ENCODE data around the gene ATAD3A. TPM values are rescaled to one million over a fixed set of nuclear protein-coding genes. Genes with fewer than 3 reads are reported as not detected.
A peak's percentile ranks its signal among the peaks of the same experiment; 100 is the strongest.

The ATAD3A gene
- total RNA-seq, 1 donor from 2014 or later, result 21.9 TPM

DNA sequence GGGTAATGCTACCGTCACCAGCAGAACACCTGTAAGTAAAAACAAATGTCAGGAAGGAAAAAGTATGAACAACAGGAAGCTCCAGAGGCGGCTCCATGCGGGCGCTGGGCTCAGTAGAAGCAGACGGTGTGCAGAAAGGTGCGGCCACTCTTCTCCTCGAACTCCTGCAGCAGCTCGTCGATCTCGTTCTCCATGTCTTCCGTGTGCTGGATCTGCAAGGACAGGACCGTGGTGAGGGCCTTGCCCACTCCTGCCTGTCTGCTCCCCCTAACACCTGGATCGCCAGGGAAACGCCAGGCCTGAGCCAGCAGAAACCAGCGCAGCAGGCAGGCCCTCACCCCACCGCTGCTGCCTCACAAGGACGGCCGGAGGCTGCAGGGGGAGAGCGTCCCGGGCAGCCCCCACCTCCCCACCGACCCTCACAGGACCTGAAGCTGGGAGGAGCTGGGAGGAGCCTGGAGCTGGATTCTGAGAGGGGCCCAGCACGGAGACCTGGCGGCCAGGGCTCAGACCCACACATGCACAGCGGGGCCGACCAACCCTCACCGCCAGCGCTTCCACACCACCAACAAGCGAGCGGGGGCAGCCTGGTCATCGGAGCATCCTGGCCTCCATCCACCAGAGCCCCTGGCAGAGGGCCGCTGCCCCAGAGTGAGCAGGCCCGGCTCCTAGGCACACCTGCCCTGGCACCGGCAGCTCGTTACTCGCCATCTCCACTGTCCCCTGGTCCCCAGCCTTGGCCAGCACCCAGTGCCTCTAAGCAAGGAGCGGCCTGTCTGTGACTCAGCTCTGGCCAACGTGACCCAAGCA lies 30.2 kb downstream of the ATAD3A start:
- Histone ChIP-seq H3K4me1 (peaks cover 22% of the 10 kb centered on the region), H3K27me3 (no peaks in the 10 kb centered on the region), H3K36me3 (no peaks in the 10 kb centered on the region), H3K4me3 (no peak overlapping the region), H3K9me3 (no peaks in the 10 kb centered on the region), H3K27ac (no peak overlapping the region)
- no peak for TF ChIP-seq POLR2AphosphoS5 (IDR thresholded peaks at IDR 0.05; ENCODE audit: insufficient read depth in 1 of 2, low read depth in 1 of 2)
- TF ChIP-seq, protein P1, sequence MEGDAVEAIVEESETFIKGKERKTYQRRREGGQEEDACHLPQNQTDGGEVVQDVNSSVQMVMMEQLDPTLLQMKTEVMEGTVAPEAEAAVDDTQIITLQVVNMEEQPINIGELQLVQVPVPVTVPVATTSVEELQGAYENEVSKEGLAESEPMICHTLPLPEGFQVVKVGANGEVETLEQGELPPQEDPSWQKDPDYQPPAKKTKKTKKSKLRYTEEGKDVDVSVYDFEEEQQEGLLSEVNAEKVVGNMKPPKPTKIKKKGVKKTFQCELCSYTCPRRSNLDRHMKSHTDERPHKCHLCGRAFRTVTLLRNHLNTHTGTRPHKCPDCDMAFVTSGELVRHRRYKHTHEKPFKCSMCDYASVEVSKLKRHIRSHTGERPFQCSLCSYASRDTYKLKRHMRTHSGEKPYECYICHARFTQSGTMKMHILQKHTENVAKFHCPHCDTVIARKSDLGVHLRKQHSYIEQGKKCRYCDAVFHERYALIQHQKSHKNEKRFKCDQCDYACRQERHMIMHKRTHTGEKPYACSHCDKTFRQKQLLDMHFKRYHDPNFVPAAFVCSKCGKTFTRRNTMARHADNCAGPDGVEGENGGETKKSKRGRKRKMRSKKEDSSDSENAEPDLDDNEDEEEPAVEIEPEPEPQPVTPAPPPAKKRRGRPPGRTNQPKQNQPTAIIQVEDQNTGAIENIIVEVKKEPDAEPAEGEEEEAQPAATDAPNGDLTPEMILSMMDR (IDR thresholded peaks at IDR 0.05), result no peak
- no peak for TF ChIP-seq POLR2A (IDR thresholded peaks at IDR 0.05)
- DNase-seq (ENCODE audit: extremely low spot score in 2 of 2), result no peak
- intact Hi-C loops (cut with DNase I), result no loop called here

DNA sequence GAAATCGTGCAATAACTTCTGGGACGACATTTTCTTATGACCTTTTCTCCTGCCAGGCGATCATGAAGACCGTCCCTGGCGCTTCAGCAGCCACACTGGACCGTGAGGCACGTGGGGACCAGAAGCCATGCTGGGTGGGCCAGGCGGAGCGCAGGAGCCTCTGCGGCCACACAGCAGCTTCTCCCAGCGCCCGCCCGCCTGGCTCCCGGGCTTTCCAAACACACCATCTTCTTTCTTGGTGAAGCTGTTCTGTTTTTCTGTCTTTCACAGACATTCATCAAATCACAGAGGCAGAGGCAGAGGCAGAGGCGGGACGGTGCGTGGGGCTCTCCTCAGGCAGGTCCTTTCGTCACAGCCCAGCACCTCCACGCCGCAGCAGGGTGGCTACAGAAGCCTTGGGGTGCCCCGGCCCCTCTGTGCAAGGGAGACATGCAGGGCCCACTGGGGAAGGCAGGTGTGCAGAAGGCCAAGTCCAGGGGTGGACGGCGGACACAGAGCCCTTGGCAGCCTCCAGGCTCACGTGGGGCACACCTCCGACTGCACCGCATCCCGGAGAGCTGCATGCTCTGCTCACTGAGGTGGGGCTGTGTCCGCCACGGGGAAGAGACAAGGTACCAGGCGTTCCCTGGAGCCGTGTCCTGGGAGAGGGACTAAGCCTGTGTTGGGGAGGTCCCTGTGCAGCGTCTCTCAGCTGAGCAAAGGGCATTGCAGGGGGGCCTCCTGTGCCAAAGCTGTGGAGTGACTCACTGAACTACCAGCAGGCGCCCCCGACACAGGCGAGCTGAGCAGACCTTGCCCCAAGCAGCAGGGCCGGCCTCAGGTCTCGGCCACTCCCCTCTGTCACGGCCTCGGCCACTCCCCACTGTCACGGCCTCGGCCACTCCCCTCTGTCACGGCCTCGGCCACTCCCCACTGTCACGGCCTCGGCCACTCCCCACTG lies 31.1 kb downstream of the ATAD3A start:
- Histone ChIP-seq H3K9me3 (no peaks in the 10 kb centered on the region), H3K4me3 (no peak overlapping the region), H3K27ac (no peak overlapping the region), H3K27me3 (no peaks in the 10 kb centered on the region), H3K4me1 (peaks cover 22% of the 10 kb centered on the region), H3K36me3 (no peaks in the 10 kb centered on the region)
- DNase-seq (ENCODE audit: extremely low spot score in 2 of 2), result no peak
- intact Hi-C loops (cut with DNase I), result no loop called here
- TF ChIP-seq, protein P1 (IDR thresholded peaks at IDR 0.05), result no peak
- TF ChIP-seq POLR2AphosphoS5 (IDR thresholded peaks at IDR 0.05; ENCODE audit: insufficient read depth in 1 of 2, low read depth in 1 of 2), result no peak
- no peak for TF ChIP-seq POLR2A (IDR thresholded peaks at IDR 0.05)

DNA sequence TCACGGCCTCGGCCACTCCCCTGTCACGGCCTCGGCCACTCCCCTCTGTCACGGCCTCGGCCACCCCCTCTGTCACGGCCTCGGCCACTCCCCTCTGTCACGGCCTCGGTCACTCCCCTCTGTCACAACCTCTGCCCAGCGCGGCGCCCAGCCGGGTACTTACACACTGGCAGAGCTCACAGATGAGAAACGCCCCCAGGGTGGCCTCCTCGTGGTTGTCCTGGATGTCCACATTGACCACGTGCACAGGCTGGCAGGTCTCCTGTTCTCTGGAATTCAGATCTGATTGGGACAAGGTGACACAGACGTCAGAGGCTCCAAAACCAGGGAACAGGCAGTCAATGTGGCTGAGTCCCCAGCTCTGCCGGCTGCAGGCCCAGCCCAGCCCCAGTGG lies 31.7 kb downstream of the ATAD3A start:
- no peaks in the 10 kb centered on the region for H3K36me3 ChIP-seq
- no peaks in the 10 kb centered on the region for H3K9me3 ChIP-seq
- peaks cover 20% of the 10 kb centered on the region for H3K4me1 ChIP-seq
- TF ChIP-seq, protein P1 (IDR thresholded peaks at IDR 0.05), result no peak
- no peak for TF ChIP-seq POLR2A (IDR thresholded peaks at IDR 0.05)
- no peak for TF ChIP-seq POLR2AphosphoS5 (IDR thresholded peaks at IDR 0.05; ENCODE audit: insufficient read depth in 1 of 2, low read depth in 1 of 2)
- H3K27me3 ChIP-seq, result no peaks in the 10 kb centered on the region
- no peak for DNase-seq (ENCODE audit: extremely low spot score in 2 of 2)
- H3K27ac ChIP-seq, result peak overlapping the region; percentile 21
- intact Hi-C loops (cut with DNase I), result no loop called here
- no peak overlapping the region for H3K4me3 ChIP-seq

DNA sequence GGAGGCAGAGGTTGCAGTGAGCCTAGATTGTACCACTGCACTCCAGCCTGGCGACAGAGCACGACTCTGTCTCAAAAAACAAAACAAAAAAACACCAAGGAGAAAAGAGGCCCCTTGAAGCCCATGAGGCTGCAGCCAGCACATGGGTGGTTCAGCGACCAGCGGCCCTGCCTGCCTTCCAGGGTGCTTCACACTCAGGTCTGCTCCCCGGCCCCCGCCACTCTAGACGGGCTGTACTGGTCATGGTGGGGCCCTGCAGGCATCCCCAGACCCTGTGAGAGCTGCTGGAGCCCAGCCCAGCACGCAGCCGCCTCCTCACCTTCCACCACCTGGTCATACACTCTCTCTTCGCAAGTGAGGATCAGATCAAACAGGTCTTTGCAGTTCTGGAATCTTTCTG lies 32.6 kb downstream of the ATAD3A start:
- H3K36me3 ChIP-seq, result no peaks in the 10 kb centered on the region
- intact Hi-C loops (cut with DNase I), result no loop called here
- DNase-seq (ENCODE audit: extremely low spot score in 2 of 2), result no peak
- peaks cover 12% of the 10 kb centered on the region for H3K4me1 ChIP-seq
- no peak overlapping the region for H3K27ac ChIP-seq
- no peaks in the 10 kb centered on the region for H3K9me3 ChIP-seq
- no peak overlapping the region for H3K4me3 ChIP-seq
- TF ChIP-seq, protein P1 (IDR thresholded peaks at IDR 0.05), result no peak
- no peak for TF ChIP-seq POLR2AphosphoS5 (IDR thresholded peaks at IDR 0.05; ENCODE audit: insufficient read depth in 1 of 2, low read depth in 1 of 2)
- no peak for TF ChIP-seq POLR2A (IDR thresholded peaks at IDR 0.05)
- H3K27me3 ChIP-seq, result no peaks in the 10 kb centered on the region

Data from vagina (tissue), 2 donors.